ENCODE data around the gene PARP12. TPM values are rescaled to one million over a fixed set of nuclear protein-coding genes. Genes with fewer than 3 reads are reported as not detected.

Gene PARP12
- total and polyA plus RNA-seq, 11 donors: 6.8 to 65.9 (median 12.6) TPM

GRCh38 chr7:140074780-140075179 is 12.0 kb upstream of the PARP12 start:
- H3K4me1 ChIP-seq: peaks cover 0 to 6% (median 0%) of the 10 kb centered on the region in 12 donors
- WGBS, 4 donors: 80 to 86% (median 83%) methylated on average over 6 of the region's 6 CpGs
- H3K27ac ChIP-seq: no peak overlapping the region
- ATAC-seq: no peak
- no peak overlapping the region for H3K4me3 ChIP-seq
- no peak for DNase-seq
- H3K36me3 ChIP-seq: no peaks in the 10 kb centered on the region
- TF ChIP-seq CTCF (IDR thresholded peaks at IDR 0.05) (no peak), POLR2A (IDR thresholded peaks at IDR 0.05) (no peak)
- no peaks in the 10 kb centered on the region for H3K27me3 ChIP-seq
- intact Hi-C loops (cut with DNase I): no loop called here
- H3K9me3 ChIP-seq: peaks cover 0 to 12% (median 0%) of the 10 kb centered on the region in 12 donors

- H3K36me3 ChIP-seq: no peaks in the 10 kb centered on the region
- no peak for TF ChIP-seq CTCF (IDR thresholded peaks at IDR 0.05)
- TF ChIP-seq POLR2A (IDR thresholded peaks at IDR 0.05): no peak
- H3K27me3 ChIP-seq: no peaks in the 10 kb centered on the region
- DNase-seq (no peak), ATAC-seq (no peak)
- intact Hi-C loops (cut with DNase I): no loop called here
- no peaks in the 10 kb centered on the region for H3K4me1 ChIP-seq
- H3K9me3 ChIP-seq: peaks cover 0 to 50% (median 20%) of the 10 kb centered on the region in 12 donors
- no peak overlapping the region for H3K27ac ChIP-seq
- H3K4me3 ChIP-seq: no peak overlapping the region
These were observed 7.8 kb upstream of the PARP12 start for GRCh38 chr7:140070546-140070945.

GRCh38 chr7:140069298-140069949 is 6.7 kb upstream of the PARP12 start:
- Histone ChIP-seq H3K27ac (no peak overlapping the region), H3K9me3 (peaks cover 0 to 52% (median 20%) of the 10 kb centered on the region in 12 donors), H3K4me1 (no peaks in the 10 kb centered on the region), H3K36me3 (no peaks in the 10 kb centered on the region), H3K4me3 (no peak overlapping the region), H3K27me3 (no peaks in the 10 kb centered on the region)
- no peak for TF ChIP-seq POLR2A (IDR thresholded peaks at IDR 0.05)
- ATAC-seq (no peak), DNase-seq (no peak)
- WGBS, 4 donors: 83 to 97% (median 91%) methylated on average over 4 of the region's 4 CpGs
- intact Hi-C loops (cut with DNase I): loop anchor here in 1 of 10 donors (10.0 kb wide), 1 partner anchor 105 kb away; the partner anchor contains the start of gene KDM7A

GRCh38 chr7:140068033-140068432 is 5.3 kb upstream of the PARP12 start:
- 39 to 86% (median 66%) methylated on average over 2 of the region's 2 CpGs for WGBS, 4 donors
- Histone ChIP-seq H3K27me3 (no peaks in the 10 kb centered on the region), H3K36me3 (no peaks in the 10 kb centered on the region), H3K4me3 (no peak overlapping the region), H3K9me3 (peaks cover 0 to 52% (median 20%) of the 10 kb centered on the region in 12 donors), H3K27ac (no peak overlapping the region), H3K4me1 (peaks cover 0 to 10% (median 0%) of the 10 kb centered on the region in 12 donors)
- ATAC-seq: no peak
- no peak for DNase-seq
- TF ChIP-seq POLR2A (IDR thresholded peaks at IDR 0.05) (no peak), CTCF (IDR thresholded peaks at IDR 0.05) (no peak)
- intact Hi-C loops (cut with DNase I): loop anchor here in 1 of 10 donors (10.0 kb wide), 1 partner anchor 107 kb away; the partner anchor contains the start of gene KDM7A
